NCI-H2171 (cell line): Measurements from ENCODE around the gene TCF15.
"Not testable (repeated sequence)": the region's sequence is repeated elsewhere in the genome, so short reads cannot be mapped to it uniquely, and the experiment has no call there.

Source experiments
- DNase-seq: peaks from one replicate; lab custom pipeline; 2025; lab: John Stamatoyannopoulos, UW

The TCF15 gene

GRCh38 chr20:578940-579690, 31.0 kb downstream of the TCF15 start:
- not testable (repeated sequence) for DNase-seq

GRCh38 chr20:577167-577791, 32.8 kb downstream of the TCF15 start:
- peak; percentile 78 for DNase-seq

- peak; percentile 44 for DNase-seq
Observed at GRCh38 chr20:576156-576555, 34.0 kb downstream of the TCF15 start.

GRCh38 chr20:575230-575629, 34.9 kb downstream of the TCF15 start:
- DNase-seq = no peak

- peak; percentile 86 for DNase-seq
Observed at GRCh38 chr20:574297-574942, 35.7 kb downstream of the TCF15 start.

- DNase-seq = peak; percentile 77
Observed at GRCh38 chr20:573414-574296, 36.5 kb downstream of the TCF15 start.

- no peak for DNase-seq
Observed at GRCh38 chr20:572727-573126, 37.4 kb downstream of the TCF15 start.

GRCh38 chr20:571754-572441, 38.2 kb downstream of the TCF15 start:
- DNase-seq = peak; percentile 82

GRCh38 chr20:568673-569415, 41.3 kb downstream of the TCF15 start:
- peak; percentile 98 for DNase-seq

GRCh38 chr20:568097-568652, 41.9 kb downstream of the TCF15 start:
- DNase-seq = no peak

- no peak for DNase-seq
Observed at GRCh38 chr20:564192-564591, 45.9 kb downstream of the TCF15 start.

- no peak for DNase-seq
Observed at GRCh38 chr20:563187-563586, 46.9 kb downstream of the TCF15 start.

GRCh38 chr20:562232-562897, 47.7 kb downstream of the TCF15 start:
- no peak for DNase-seq

- DNase-seq = peak; percentile 62
Observed at GRCh38 chr20:561437-562231, 48.5 kb downstream of the TCF15 start.

- no peak for DNase-seq
Observed at GRCh38 chr20:560680-561079, 49.4 kb downstream of the TCF15 start.

- DNase-seq = no peak
Observed at GRCh38 chr20:558117-558516, 52.0 kb downstream of the TCF15 start.

GRCh38 chr20:556984-557383, 53.1 kb downstream of the TCF15 start:
- no peak for DNase-seq

- DNase-seq = no peak
Observed at GRCh38 chr20:555976-556385, 54.1 kb downstream of the TCF15 start.
